GM03348 (cell line): ENCODE measurements around the gene SYT1.

Experiments used
- DNase-seq: peaks from one replicate; pipeline ENCODE4 v3.0.0; 2012; ENCODE audit warnings: low spot score

SYT1 gene

DNA sequence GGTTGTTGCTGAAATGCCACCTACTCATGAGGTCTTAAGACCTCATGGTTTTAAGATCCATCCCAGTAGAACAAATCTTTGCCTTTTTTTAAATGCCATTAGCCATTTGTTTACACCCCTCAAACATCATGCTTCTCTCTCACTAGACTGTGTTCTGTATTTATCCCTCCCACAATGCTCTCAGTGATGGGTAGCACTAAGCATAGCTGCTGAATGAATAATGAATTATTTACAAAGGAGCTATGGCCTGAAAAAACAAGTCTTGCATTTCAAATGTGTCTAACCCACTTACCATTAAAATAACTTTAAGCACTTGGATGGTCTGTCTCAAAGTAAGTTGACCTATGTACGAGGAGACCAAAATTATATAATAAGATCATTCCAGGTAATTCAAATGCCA is 491.6 kb downstream of the SYT1 start:
- DNase-seq: no peak

- DNase-seq: no peak
Observed at GRCh38 chr12:79357048-79357447, 492.5 kb downstream of the SYT1 start.

GRCh38 chr12:79358716-79359300 is 494.2 kb downstream of the SYT1 start:
- no peak for DNase-seq

DNA sequence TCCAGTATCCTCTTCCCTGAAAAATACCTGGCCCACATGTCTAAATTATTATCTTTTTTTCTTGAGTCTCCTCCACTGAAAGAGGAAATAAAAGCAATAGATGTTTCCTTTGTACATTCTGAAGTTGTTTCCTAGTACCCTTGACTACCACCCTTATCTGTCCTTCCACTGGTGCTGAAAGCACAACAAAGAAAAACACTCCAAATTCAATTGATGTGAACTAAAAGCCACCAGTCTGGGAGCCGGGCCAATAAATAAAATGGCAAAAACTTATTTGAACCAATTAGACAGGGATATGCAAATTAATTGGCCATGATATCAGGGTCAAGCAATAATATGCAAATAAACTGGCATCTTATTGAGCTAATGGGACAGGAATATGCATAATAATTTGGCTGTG is 495.7 kb downstream of the SYT1 start:
- no peak for DNase-seq

- DNase-seq: no peak
Observed at GRCh38 chr12:79360936-79361335, 496.4 kb downstream of the SYT1 start.

GRCh38 chr12:79364197-79364596 is 499.6 kb downstream of the SYT1 start:
- no peak for DNase-seq

DNA sequence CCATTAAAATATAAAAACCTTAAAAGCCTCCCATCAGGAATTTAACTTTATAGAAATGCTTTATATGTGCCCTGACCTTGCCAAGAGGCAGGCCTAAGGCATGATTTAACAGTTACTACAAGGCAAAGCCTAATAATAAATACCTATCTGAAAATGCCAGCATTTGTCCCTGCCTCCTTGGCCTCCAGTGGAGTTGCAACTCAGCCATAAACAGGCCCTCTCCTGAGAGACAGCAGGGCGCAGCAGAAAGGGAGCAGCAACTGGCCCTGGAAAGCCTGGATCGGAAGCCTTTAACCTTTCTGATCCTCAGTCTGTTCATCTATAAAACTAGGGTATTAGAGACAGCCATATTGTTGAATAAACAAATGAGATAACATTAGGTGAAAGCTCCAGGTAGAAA is 501.8 kb downstream of the SYT1 start:
- no peak for DNase-seq

GRCh38 chr12:79367032-79367589 is 502.5 kb downstream of the SYT1 start:
- no peak for DNase-seq

- no peak for DNase-seq
Observed at GRCh38 chr12:79370021-79370420, 505.4 kb downstream of the SYT1 start.

GRCh38 chr12:79371226-79371625 is 506.7 kb downstream of the SYT1 start:
- DNase-seq: no peak

DNA sequence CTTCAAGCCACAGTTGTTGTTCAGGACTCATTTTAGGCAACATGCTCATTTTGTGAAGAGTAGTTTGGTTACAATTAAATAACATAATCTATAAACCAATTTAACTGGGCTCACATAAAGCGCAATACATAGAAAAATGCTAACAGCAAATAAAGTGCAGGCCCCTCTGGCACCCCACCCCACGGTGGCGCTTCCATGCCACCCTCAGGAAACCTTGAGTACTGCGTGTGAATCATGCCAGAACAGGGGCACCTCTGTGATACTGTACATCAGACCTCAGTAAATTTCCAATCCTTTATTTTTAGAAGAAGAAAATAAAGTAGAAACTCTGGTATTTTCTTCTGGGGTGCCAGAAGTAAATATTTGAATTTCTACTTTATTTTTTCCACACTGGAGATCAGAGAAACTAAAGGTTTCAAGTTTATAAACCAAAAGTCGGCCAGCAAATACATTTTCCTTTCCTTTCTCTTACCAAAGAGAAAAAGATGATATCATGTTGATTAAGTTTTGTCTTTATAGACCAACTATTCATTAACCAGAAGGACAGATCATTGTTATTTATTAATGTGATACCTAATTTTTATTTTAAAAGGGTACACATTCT is 509.4 kb downstream of the SYT1 start:
- DNase-seq: peak; percentile 69

- DNase-seq: no peak
Observed at GRCh38 chr12:79374545-79374944, 510.0 kb downstream of the SYT1 start.

DNA sequence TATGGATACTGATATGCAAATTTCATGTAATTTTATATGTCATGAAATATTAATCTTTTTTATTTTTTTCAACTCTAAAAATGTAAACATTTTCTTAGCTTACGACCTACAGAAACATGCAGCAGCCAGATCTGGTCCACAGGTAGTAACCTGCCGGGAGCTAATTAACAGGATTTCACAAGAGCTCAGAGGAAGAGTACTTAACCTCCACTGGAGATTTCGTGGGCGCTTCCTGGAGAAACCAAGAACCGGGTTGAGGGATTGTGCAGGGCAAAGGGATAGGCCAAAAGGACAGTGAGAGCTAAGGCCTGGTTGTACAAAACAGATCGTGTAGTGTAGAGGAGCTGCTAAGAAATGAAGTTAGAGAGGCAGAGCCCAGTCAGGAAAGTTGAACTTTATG is 510.5 kb downstream of the SYT1 start:
- DNase-seq: no peak

DNA sequence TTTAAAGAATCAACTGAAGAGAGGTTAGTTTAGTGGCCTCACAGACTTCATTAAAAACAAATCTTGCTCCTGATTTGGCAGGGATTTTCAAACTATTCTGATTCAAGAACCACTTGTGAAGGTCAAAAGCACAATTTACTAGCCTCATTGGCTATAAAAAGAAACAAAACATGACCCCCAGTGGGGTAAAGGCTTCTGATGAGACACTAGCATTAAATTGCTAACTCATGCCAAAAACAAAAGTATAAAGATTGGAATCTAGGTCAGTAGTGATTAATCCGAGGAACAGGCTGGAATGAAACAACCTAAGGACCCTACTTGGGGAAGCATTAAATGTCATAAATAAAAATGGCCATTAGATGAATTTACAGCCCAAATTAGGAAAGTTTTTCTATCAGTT is 513.9 kb downstream of the SYT1 start:
- peak; percentile 5 for DNase-seq

- DNase-seq: no peak
Observed at GRCh38 chr12:79380402-79380801, 515.8 kb downstream of the SYT1 start.

- DNase-seq: no peak
Observed at GRCh38 chr12:79381248-79382208, 517.0 kb downstream of the SYT1 start.

DNA sequence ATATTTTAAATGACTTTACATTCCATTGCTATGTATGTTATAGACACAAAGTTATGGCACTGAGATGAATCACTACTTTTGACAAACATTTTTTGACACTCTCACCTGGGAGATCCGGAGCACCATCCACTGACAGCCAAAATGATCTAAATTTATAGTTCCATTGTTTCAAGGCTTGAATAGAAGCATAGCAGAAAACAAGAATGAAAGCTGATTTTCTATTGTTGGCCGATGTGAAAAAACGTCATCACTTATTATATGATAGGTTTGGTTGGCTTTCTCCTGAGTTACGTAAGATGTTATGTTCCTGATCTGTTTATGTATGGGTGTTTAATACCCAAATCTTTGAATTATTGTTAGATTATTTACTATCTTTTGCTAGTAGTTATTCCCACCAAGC is 520.0 kb downstream of the SYT1 start:
- no peak for DNase-seq

DNA sequence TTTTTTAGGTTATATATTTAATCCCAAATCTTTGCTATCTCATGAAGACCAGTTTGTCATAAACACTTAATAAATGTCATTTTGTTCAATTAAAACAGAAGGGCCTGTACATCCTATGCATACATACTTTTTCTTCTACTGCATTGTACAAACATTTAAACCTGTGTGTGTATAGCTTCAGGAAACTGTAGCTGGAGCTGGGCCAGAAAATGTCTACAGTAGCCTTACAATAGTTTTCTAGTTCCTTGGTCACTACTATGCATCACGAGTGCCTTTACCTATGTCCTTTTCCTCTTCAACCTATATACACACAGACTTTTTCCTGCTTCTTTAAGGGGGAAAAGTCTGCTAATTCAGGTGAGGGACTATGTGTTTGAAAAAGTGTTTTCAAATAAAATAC is 523.4 kb downstream of the SYT1 start:
- DNase-seq: no peak

- no peak for DNase-seq
Observed at GRCh38 chr12:79393842-79394241, 529.3 kb downstream of the SYT1 start.

- DNase-seq: no peak
Observed at GRCh38 chr12:79397609-79398008, 533.0 kb downstream of the SYT1 start.

DNA sequence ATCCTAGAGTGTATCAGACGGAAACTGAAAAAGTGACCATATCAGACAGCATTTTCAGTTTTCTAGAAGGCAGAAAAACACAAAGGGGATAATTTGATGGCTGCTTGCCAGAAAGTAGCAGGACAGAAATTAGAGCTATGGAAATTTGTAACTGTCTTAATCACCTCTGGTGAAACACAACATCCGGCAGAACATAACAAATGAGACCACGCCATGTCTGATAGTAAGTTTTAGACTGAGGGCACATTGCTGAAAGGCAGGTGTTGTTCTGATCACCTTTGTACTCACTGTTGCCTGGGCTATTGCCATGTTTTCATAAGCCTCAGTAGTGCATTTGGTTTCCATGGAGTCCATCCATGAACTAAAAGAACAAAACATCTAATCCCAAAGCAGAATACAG is 535.9 kb downstream of the SYT1 start:
- DNase-seq: no peak

GRCh38 chr12:79402606-79403005 is 538.0 kb downstream of the SYT1 start:
- peak; percentile 38 for DNase-seq

GRCh38 chr12:79406993-79407392 is 542.4 kb downstream of the SYT1 start:
- DNase-seq: no peak
